Neural cell (in vitro differentiated cells): ENCODE measurements around the gene OBSL1. TPM values are rescaled to one million over a fixed set of nuclear protein-coding genes. Genes with fewer than 3 reads are reported as not detected.

Experiments
- H2AFZ ChIP-seq: fragments of 200-600, 300-800 bp; sonication (generic), shearing (Covaris generic); 2 replicates; pipeline ENCODE4 v1.6.0; 2014; ENCODE audit warnings: low read depth, mild to moderate bottlenecking, antibody characterized with exemption, low read length, moderate library complexity
- H3F3A ChIP-seq: fragments of 200-600 bp; shearing (Covaris generic); 2 replicates; pipeline ENCODE4 v1.6.1; 2016; ENCODE audit warnings: mild to moderate bottlenecking, moderate library complexity, mixed read lengths, antibody characterized with exemption, low read length; ENCODE audit not compliant: insufficient read depth, poor library complexity, severe bottlenecking
- H3K27ac ChIP-seq: fragments of 200-600, 300-800 bp; sonication (generic), shearing (Covaris generic); 2 replicates; pipeline ENCODE4 v1.5.1; 2014; ENCODE audit warnings: mild to moderate bottlenecking, low read length, moderate library complexity
- H3K27me3 ChIP-seq: fragments of 300-800, 200-600 bp; sonication (generic), shearing (Covaris generic); 2 replicates; pipeline ENCODE4 v1.6.0; 2014; ENCODE audit warnings: mild to moderate bottlenecking, low read depth, low read length, moderate library complexity; ENCODE audit not compliant: insufficient read depth
- H3K36me3 ChIP-seq: fragments of 300-800, 200-600 bp; sonication (generic), shearing (Covaris generic); 2 replicates; pipeline ENCODE4 v1.5.1; 2014; ENCODE audit warnings: mild to moderate bottlenecking, antibody characterized with exemption, low read length, moderate library complexity; ENCODE audit not compliant: insufficient read depth
- H3K4me2 ChIP-seq: fragments of 300-800, 200-600 bp; sonication (generic), shearing (Covaris generic); 2 replicates; pipeline ENCODE4 v1.6.0; 2014; ENCODE audit warnings: mild to moderate bottlenecking, low read length
- H3K4me3 ChIP-seq: fragments of 300-800, 200-600 bp; sonication (generic), shearing (Covaris generic); 2 replicates; pipeline ENCODE4 v1.5.1; 2014; ENCODE audit warnings: mild to moderate bottlenecking, low read length, moderate library complexity
- H3K79me2 ChIP-seq: fragments of 200-600 bp; shearing (Covaris generic); replicated peaks from 2 replicates; pipeline ENCODE4 v1.6.0; 2014; ENCODE audit warnings: mild to moderate bottlenecking, low read length, moderate library complexity; ENCODE audit not compliant: insufficient read depth
- H3K9ac ChIP-seq: fragments of 300-800, 200-600 bp; sonication (generic), shearing (Covaris generic); 2 replicates; pipeline ENCODE4 v1.6.1; 2016; ENCODE audit warnings: mild to moderate bottlenecking, low read length, mixed read lengths
- H3K9me2 ChIP-seq: fragments of 200-600 bp; shearing (Covaris generic); 2 replicates; pipeline ENCODE4 v1.6.1; 2016; ENCODE audit warnings: mild to moderate bottlenecking, low read length, mixed read lengths; ENCODE audit not compliant: insufficient read depth
- H3K9me3 ChIP-seq: fragments of 200-600, 300-800 bp; sonication (generic), shearing (Covaris generic); 2 replicates; pipeline ENCODE4 v1.6.1; 2016; ENCODE audit warnings: mild to moderate bottlenecking, mixed run types, low read length, moderate library complexity, mixed read lengths
- H4K20me1 ChIP-seq: fragments of 200-600 bp; shearing (Covaris generic); 2 replicates; pipeline ENCODE4 v1.6.1; 2016; ENCODE audit warnings: mild to moderate bottlenecking, mixed run types; ENCODE audit not compliant: insufficient read depth
- CTCF ChIP-seq: fragments of 450-650 bp; IDR thresholded peaks from 2 replicates; pipeline ENCODE4 v1.5.1; 2014; ENCODE audit warnings: antibody characterized with exemption, mild to moderate bottlenecking, moderate library complexity; ENCODE audit not compliant: poor library complexity, severe bottlenecking
- EP300 ChIP-seq: fragments of 450-650 bp; conservative IDR thresholded peaks from 2 replicates; pipeline ENCODE4 v1.6.1; 2014; ENCODE audit warnings: antibody characterized with exemption, mild to moderate bottlenecking, moderate library complexity; ENCODE audit not compliant: poor library complexity, severe bottlenecking
- EZH2 ChIP-seq: fragments of 200-600, 300-800 bp; shearing (Covaris generic), sonication (generic); IDR thresholded peaks from 2 replicates; pipeline ENCODE4 v1.6.1; 2014; ENCODE audit warnings: antibody characterized with exemption, low read length, borderline replicate concordance, mild to moderate bottlenecking; ENCODE audit not compliant: insufficient read depth, poor library complexity, severe bottlenecking
- MXI1 ChIP-seq: fragments of 450-650 bp; conservative IDR thresholded peaks from 2 replicates; pipeline ENCODE4 v1.6.1; 2014; ENCODE audit warnings: antibody characterized with exemption, mild to moderate bottlenecking; ENCODE audit not compliant: poor library complexity, severe bottlenecking
- POLR2AphosphoS5 ChIP-seq: IDR thresholded peaks from 2 replicates; pipeline ENCODE4 v1.6.1; 2012
- RAD21 ChIP-seq: fragments of 450-650 bp; conservative IDR thresholded peaks from 2 replicates; pipeline ENCODE4 v1.6.1; 2014; ENCODE audit warnings: antibody characterized with exemption, mild to moderate bottlenecking, moderate library complexity
- REST ChIP-seq: IDR thresholded peaks from 2 replicates; pipeline ENCODE4 v1.6.1; 2012; ENCODE audit warnings: borderline replicate concordance
- SMC3 ChIP-seq: fragments of 450-650 bp; conservative IDR thresholded peaks from 2 replicates; pipeline ENCODE4 v1.6.1; 2014; ENCODE audit warnings: antibody characterized with exemption, mild to moderate bottlenecking, moderate library complexity; ENCODE audit not compliant: poor library complexity
- TAF1 ChIP-seq: IDR thresholded peaks from 2 replicates; pipeline ENCODE4 v1.6.1; 2012; ENCODE audit warnings: low read depth
- polyA plus RNA-seq: library from polyadenylated mRNA; depleted of rRNA; stranded (reverse); fragments of >200 nt; gene quantifications from 2 replicates; pipeline ENCODE4 v1.2.3, GENCODE V29; 2014

The OBSL1 gene
- polyA plus RNA-seq, 1 donor from 2014 or later = 59.7 TPM

- Histone ChIP-seq H3K27me3 (no peaks in the 10 kb centered on the region), H3F3A (no peaks in the 10 kb centered on the region), H3K4me2 (no peak overlapping the region), H3K79me2 (no peaks in the 10 kb centered on the region), H3K27ac (no peak overlapping the region), H2AFZ (no peak overlapping the region), H3K4me3 (no peak overlapping the region), H3K9me2 (no peaks in the 10 kb centered on the region), H3K9ac (no peak overlapping the region), H4K20me1 (no peaks in the 10 kb centered on the region), H3K9me3 (no peaks in the 10 kb centered on the region), H3K36me3 (no peaks in the 10 kb centered on the region)
- TF ChIP-seq SMC3 (no peak), POLR2AphosphoS5 (no peak), REST (no peak), CTCF (no peak), MXI1 (no peak), EZH2 (no peak), RAD21 (no peak), EP300 (no peak), TAF1 (no peak)
These were observed 51.8 kb downstream of the OBSL1 start for GRCh38 chr2:219519526-219519916.

- Histone ChIP-seq H3K9ac (no peak overlapping the region), H3K9me2 (no peaks in the 10 kb centered on the region), H3K79me2 (no peaks in the 10 kb centered on the region), H3K4me3 (no peak overlapping the region), H3K36me3 (no peaks in the 10 kb centered on the region), H3K9me3 (no peaks in the 10 kb centered on the region), H3K27ac (no peak overlapping the region), H3K4me2 (no peak overlapping the region), H3F3A (no peaks in the 10 kb centered on the region), H4K20me1 (no peaks in the 10 kb centered on the region), H3K27me3 (no peaks in the 10 kb centered on the region), H2AFZ (no peak overlapping the region)
- TF ChIP-seq MXI1 (no peak), TAF1 (no peak), POLR2AphosphoS5 (no peak), RAD21 (no peak), CTCF (no peak), EZH2 (no peak), EP300 (no peak), SMC3 (no peak), REST (no peak)
These were observed 53.2 kb downstream of the OBSL1 start for GRCh38 chr2:219517954-219518778.
